Bronchial epithelial cell (primary cell): Measurements from ENCODE around the gene CRACR2A. TPM values are rescaled to one million over a fixed set of nuclear protein-coding genes. Genes with fewer than 3 reads are reported as not detected.

Source experiments
- DNase-seq: peaks from one replicate; pipeline ENCODE4 v3.0.0-alpha.2; 2010; ENCODE audit warnings: low read depth
- FAIRE-seq: peaks from 2 replicates; lab custom pipeline; 2011; peaks lifted over from hg19 to GRCh38; lab: Jason Lieb, UNC
- H3K27me3 ChIP-seq: 2 replicates; pipeline ENCODE4 v1.5.1; 2011; ENCODE audit warnings: low read length; ENCODE audit not compliant: control insufficient read depth, insufficient read depth
- H3K36me3 ChIP-seq: 2 replicates; pipeline ENCODE4 v1.5.1; 2011; ENCODE audit warnings: low read length; ENCODE audit not compliant: control insufficient read depth, insufficient read depth
- H3K4me3 ChIP-seq: 2 replicates; pipeline ENCODE4 v1.5.1; 2011; ENCODE audit warnings: mild to moderate bottlenecking, low read depth, low read length, control low read depth
- total RNA-seq: library from RNA; depleted of rRNA; stranded (reverse); fragments of >200 nt; gene quantifications from 2 replicates; pipeline ENCODE4 v1.2.1, GENCODE V29; 2014
- TF ChIP-seq, protein P1 (sequence below): IDR thresholded peaks from 2 replicates; pipeline ENCODE4 v1.5.1; 2011; ENCODE audit warnings: mild to moderate bottlenecking, moderate library complexity, low read length, control low read depth, inconsistent platforms; ENCODE audit not compliant: insufficient read depth, severe bottlenecking

CRACR2A gene
- total RNA-seq, 1 donor from 2014 or later = 1.1 TPM

DNA sequence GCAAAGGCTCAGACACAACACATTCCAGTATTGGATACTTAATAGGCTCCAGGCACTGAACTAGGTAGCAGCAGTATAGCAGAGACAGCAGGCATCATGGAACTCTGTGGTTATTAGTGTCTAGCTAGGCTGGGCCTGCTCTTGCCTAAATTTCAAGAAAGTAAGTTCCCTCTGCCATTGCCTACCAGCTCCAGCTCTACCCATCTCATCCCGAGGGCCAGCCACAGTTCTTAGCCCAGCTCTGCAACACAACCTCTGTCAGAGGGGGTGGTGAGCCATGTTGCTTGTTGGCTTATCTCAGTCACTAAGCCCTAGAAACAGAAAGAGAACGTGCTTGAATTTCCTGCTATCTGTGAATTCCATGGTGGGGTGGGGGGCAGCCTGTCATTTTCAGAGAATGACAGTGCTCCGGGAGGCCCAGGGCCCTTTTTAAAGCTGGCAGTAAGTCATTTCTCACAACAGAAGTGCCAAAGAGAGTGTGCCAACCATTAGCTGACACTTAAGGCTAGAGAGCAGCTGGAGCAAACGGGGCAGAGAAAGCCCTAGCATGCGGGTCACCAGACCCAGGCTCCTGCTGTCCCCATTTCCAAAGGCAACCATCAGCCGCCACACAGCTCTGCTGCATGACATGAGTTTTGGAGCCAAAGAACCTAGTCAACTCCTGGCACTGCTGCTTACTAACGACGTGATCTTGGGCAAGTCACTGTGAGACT is 156.1 kb downstream of the CRACR2A start:
- peaks cover 2% of the 10 kb centered on the region for H3K27me3 ChIP-seq
- H3K36me3 ChIP-seq = no peaks in the 10 kb centered on the region
- FAIRE-seq (peak; percentile 7), DNase-seq (no peak)
- H3K4me3 ChIP-seq = no peak overlapping the region
- TF ChIP-seq, protein P1, sequence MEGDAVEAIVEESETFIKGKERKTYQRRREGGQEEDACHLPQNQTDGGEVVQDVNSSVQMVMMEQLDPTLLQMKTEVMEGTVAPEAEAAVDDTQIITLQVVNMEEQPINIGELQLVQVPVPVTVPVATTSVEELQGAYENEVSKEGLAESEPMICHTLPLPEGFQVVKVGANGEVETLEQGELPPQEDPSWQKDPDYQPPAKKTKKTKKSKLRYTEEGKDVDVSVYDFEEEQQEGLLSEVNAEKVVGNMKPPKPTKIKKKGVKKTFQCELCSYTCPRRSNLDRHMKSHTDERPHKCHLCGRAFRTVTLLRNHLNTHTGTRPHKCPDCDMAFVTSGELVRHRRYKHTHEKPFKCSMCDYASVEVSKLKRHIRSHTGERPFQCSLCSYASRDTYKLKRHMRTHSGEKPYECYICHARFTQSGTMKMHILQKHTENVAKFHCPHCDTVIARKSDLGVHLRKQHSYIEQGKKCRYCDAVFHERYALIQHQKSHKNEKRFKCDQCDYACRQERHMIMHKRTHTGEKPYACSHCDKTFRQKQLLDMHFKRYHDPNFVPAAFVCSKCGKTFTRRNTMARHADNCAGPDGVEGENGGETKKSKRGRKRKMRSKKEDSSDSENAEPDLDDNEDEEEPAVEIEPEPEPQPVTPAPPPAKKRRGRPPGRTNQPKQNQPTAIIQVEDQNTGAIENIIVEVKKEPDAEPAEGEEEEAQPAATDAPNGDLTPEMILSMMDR = no peak

- FAIRE-seq (no peak), DNase-seq (no peak)
- Histone ChIP-seq H3K36me3 (no peaks in the 10 kb centered on the region), H3K4me3 (no peak overlapping the region), H3K27me3 (peaks cover 2% of the 10 kb centered on the region)
- TF ChIP-seq, protein P1 = no peak
Observed at GRCh38 chr12:3595721-3596120, 157.2 kb downstream of the CRACR2A start.

- no peak for FAIRE-seq
- Histone ChIP-seq H3K36me3 (no peaks in the 10 kb centered on the region), H3K27me3 (peaks cover 3% of the 10 kb centered on the region), H3K4me3 (no peak overlapping the region)
- no peak for DNase-seq
- TF ChIP-seq, protein P1 = no peak
Observed at GRCh38 chr12:3594966-3595365, 157.9 kb downstream of the CRACR2A start.

DNA sequence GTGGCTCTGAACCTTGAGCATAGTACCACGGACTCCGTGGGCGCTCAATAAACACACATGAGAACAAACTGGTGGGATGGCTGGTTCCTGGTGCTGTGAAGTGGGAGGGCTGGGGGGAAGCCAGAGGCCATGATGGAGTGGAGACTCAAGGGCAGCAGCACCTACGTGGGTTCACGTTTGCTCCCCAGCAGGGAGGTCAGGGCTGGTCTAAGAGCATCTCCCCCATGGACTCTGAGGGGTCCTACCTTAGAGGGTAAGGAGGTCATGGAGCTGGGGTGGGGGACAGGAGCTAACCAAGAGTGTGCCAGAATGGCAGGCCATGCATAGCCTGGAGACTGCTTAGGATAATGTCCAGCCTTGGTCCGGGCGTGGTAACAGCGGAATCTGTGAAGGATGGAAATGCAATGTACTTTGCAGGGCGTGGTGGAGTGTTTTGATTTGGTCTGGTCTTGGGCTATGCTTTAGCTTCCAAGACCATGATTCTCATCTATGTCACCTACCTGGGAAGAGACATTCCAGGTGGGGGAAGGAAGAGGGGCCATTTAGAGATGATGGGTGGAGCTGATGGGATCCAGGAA is 158.9 kb downstream of the CRACR2A start:
- no peaks in the 10 kb centered on the region for H3K36me3 ChIP-seq
- H3K27me3 ChIP-seq = peaks cover 4% of the 10 kb centered on the region
- no peak overlapping the region for H3K4me3 ChIP-seq
- TF ChIP-seq, protein P1 = no peak
- peak; percentile 77 for FAIRE-seq
- no peak for DNase-seq

DNA sequence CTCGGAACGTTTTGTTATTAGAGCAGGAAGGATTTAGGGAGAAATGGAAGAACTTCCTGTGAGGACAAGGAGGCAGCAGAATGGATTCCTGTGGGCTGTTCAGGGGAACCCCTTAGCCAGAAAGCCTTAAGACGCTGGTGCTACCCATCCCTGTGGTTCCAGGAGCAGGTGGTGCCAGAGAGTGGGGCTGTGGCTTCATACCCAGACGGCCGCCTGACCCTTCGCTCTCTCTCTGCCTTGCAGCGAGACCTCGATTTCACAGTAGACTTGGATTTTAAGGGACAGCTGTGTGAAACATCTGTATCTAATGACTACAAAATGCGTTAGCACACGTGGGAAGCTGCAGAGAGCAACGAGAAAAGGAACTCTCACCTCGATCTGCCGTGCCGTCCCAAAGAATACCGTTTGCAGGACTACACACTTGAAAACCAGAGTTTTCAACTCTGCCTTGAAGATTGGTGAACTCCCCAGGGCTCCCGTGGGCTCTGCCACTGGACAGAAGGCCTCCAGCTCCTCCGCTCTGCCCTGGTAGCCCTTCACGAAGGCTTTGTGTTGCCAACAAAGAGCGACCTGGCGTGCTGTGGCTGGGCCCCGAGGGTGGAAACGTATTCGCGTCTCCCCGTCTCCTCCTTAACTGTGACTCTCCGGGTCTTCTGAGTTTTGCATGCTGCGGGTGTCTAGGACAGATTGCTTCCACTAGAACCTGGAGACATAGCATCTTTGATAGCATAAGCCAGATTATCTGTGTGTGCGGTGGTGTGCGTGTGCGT is 159.9 kb downstream of the CRACR2A start:
- Histone ChIP-seq H3K36me3 (no peaks in the 10 kb centered on the region), H3K4me3 (no peak overlapping the region), H3K27me3 (peaks cover 1% of the 10 kb centered on the region)
- TF ChIP-seq, protein P1 = no peak
- no peak for DNase-seq
- no peak for FAIRE-seq
